HS-5 (cell line): Measurements from ENCODE around the gene MTRR.

Experiments
- DNase-seq: peaks from one replicate; pipeline ENCODE4 v3.0.0-alpha.2; 2012; ENCODE audit warnings: low read depth

The MTRR gene

DNA sequence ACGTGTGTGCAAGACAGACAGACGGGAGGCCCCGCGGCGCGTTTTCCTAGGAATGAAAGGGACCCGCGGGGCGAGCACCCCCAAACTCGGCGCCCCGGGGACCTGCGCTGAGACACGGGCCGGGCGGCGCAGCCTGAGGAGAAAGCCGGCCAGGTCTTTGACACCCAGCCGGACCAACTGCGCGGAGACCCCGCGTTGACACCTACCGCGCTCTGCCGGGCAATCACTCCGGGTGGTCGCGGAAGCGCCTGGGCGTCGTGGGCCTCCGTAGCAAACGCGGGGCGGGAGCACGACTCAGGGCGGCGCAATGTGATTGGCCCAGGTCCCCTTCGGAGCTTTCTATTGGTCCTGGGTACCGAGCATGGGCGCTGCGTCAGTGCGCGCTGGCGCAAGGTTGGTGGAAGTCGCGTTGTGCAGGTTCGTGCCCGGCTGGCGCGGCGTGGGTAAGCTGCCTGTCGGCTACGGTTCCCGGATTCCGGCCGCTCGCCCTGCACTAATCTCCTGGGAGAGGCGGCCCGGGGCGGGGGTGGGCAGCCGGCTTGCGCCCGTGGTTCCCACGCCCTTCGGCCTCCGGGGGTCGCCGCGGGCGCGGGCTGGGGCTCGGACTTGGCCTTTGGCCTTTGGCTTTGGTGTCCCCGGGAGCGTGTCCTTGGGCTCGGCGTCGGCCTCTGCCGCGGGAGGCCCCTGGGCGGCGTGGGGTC lies at the start of gene MTRR, which contains the start of gene FASTKD3:
Gene MTRR, plus strand, starts transcription at position 376 of the 701 bp plus-strand sequence. CDS start 1,647 bp downstream, outside the sequence.
Gene FASTKD3, minus strand, starts transcription at position 259 of the 701 bp plus-strand sequence. CDS start 948 bp downstream, outside the sequence.
- peak; percentile 78 for DNase-seq

DNA sequence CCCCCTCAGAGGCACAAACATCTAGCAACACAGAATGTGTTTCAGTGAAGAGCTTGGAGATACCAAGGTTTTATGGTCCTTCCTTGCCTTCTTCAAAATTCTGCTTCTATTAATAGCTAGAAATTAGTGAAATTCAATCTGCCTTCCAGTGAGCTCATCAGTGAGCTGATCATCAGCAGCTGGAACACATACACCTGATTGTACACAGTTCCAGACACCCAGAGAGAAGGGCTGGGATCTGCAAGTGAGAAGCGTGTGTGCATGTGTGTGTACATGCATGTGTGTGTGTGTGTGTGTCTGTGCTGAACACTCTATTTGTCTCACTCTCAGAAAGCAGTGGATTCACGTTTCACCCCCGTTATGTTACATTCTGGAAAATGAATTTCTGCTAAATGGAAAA lies 46.5 kb upstream of the MTRR start:
- no peak for DNase-seq

DNA sequence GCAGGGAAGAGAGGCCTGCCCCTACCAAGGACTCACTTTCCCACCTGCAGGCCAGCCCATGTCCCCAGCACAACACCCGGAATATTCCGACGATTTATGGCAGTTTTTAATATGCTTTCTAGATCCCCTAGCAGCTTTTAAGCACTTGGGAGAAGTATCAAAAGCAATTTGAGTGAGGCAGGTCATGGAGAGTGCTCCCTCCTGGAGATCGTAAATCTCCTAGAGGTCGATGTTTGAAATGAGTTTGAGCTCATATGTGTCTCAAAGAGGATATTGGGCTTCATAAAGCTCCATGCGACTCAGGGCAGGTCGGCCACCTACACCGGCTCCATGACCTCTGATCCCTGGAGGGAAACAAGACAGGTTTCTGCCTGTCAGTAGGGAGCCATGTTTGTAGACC lies 45.4 kb upstream of the MTRR start:
- DNase-seq, result no peak

DNA sequence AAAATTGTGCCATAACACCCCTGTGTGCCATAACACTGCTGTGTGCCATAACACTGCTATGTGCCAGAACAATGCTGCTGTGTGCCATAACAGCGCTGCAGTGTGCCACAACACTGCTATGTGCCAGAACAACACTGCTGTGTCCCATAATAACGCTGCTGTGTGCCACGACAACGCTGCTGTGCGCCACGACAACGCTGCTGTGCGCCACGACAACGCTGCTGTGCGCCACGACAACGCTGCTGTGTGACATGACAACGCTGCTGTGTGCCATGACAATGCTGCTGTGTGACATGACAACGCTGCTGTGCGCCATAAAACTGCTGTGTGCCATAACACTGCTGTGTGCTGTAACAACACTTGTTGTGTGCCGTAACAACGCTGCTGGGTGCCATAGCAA lies 44.0 kb upstream of the MTRR start:
- no peak for DNase-seq

DNA sequence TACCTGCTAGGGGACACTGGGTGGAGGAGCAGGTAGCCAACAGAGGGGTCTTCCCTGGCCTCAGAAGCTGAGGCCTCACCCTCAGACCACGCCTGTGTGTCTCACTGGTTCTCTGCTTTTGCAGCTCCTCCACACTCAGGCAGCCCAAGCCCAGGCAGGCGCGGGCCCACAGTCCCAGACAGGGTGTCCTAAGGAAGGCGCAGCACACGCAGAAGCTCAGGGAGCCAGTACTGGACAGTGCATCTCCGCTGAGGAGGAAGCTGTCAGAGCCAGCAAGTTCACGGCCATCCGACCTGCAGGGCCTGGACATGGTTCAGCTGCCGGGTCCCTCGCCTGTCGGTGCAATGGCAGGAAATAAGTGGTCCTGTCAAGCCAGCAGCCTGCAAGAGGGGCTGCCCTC lies 43.3 kb upstream of the MTRR start:
- no peak for DNase-seq

DNA sequence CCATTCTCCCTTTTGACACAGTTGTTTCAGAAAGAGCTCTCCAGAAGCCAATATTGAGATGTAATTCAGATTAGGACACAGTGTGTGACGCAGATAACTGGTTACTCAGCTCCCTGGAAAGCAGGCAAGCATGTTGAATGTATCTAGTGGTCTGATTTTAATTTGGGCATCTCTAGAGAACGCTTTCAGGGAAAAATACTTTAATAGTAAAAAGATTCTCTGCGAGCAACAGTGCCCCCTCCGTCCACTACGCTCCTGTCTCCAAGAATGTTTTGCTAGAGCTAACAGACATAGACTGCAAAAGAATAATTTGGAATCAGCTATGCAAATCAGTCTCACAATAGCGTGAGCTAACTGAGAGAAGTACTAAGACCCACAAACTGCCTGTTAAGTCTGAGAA lies 41.3 kb upstream of the MTRR start:
- no peak for DNase-seq

DNA sequence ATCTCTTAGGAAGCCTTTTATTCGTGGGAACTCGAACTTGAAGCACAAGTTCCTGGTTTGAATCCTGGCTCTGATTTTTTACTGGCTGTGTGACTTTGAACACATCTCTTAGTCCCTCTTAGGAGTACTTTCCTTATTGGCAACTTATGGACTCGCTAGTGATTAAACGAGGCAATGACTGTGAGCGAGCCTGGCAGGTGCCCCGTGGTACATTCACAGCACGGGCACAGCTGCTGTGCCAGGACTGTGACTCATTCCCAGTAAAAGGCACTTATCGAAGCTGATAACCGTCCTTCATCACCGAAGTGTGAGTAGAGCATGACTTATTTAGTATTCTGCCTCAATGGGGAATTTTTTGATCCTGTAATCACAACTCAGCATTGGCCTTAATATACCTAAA lies 40.7 kb upstream of the MTRR start:
- DNase-seq, result no peak

DNA sequence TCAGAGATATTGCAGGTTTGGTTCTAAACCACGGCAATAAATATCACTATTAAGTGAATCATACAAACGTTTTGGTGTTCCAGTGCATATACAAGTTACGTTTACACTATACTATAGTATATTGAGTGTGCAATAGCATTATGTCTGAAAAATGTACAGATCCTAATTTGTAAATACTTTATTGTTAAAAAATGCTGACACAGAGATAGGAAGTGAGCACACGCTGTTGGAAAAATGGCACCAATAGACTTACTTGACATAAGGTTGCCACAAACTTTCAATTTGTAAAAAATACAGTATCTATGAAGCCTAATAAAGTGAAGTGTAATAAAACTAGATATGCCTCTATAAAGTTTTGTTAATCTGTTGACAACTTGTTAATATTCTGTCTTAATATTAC lies 34.0 kb upstream of the MTRR start:
- DNase-seq, result no peak

DNA sequence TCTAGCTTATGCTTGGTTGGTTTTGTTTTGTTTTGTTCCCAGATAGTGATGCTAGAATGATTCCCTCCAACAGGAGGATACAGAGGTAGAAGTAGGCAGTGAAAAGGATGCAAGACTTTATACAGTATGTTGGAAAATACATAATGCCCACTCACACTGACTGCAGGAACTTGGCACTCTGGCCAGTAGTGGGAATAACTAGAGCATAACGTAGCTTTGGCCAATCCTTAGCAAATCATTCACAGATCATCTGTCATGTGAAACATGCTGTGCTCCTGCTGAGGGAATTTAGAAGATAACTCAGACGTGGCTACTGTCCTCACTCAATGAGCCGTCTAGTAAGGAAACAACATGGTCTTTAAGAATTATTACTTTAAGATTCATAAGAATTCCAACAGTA lies 31.5 kb upstream of the MTRR start:
- no peak for DNase-seq

DNA sequence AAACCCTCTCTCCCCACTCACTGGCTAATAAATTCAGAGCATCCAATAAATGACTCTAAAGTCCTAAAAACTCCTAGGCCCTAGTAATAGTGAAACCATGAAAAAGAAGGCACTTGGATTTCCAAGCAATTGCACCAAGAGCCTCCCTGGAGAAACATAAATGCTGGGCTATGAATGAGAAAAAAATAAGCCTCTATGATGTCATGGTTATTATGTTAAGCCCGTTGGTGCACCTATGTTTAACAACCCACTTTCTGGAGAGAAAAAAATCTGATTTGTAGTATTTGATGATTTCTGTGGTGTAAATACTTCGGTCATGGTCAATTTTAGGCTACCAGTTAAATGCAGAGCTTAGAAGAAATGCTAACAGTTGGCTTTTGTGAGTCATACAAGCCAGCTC lies 26.4 kb upstream of the MTRR start:
- DNase-seq, result no peak

DNA sequence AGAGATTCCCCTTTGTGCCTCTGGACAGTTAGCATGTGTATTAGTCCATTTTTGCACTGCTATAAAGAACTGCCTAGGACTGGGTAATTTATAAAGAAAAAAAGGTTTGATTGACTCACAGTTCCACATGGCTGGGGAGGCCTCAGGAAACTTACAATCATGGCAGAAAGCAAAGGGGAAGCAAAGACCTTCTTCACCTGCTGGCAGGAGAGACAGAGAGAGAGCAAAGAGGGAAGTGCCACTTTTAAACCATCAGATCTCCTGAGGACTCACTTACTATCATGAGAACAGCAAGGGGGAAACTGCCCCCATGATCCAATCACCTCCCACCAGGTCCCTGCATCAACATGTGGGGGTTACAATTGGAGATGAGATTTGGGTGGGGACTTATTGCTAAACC lies 24.0 kb upstream of the MTRR start:
- DNase-seq, result no peak

DNA sequence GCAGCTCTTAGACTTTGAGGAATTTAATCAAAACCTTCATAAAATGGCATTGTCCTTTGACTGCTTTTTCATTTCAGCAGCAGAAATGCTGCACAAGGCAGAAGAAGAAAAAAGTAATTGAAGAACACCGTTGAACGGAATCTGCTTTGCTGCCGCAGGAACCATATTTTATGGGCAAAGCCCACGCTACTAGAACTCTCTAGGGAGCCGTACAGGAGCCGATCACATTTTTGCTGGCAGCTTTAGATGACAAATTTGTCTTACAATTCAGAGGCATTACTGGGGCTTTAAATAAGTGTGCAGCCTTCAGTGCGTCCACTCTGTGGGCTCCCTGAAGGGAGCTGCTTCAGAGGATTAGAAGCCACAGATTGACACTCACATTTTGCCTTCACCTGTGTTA lies 23.4 kb upstream of the MTRR start:
- DNase-seq, result no peak

DNA sequence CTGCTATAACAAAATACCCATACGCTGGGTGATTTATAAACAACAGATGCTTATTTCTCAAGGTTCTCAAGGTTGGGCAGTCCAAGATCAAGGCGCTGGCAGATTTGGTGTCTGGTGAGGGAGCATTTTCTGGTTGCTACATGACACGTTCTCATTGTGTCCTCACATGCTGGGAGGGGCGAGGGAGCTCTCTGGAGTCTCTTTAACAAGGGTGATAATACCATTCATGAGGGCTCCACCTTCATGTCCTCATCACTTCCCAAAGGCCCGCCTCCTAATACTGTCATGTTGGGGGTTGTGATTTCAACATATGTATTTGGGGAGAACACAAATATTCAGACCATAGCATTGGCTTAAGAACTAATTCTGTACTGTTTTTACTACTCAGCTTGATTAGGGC lies 22.6 kb upstream of the MTRR start:
- no peak for DNase-seq

DNA sequence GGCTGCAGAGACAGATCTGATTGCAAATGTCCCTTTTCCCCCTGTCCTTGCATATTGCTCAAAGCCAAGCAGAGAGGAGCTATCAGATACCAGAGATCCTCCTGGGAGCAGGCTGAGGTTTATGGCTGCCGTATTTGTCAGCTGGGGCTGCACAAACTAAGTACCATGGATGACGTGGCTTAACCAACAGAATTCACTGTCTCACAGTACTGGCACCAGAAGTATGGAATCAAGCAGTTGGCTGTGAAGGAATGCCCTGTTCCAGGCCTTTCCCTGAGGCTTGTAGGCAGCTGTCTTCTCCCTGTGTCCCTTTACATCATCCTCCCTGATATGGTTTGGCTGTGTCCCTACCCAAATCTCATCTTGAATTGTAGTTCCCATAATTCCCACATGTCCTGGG lies 20.7 kb upstream of the MTRR start:
- DNase-seq, result no peak

DNA sequence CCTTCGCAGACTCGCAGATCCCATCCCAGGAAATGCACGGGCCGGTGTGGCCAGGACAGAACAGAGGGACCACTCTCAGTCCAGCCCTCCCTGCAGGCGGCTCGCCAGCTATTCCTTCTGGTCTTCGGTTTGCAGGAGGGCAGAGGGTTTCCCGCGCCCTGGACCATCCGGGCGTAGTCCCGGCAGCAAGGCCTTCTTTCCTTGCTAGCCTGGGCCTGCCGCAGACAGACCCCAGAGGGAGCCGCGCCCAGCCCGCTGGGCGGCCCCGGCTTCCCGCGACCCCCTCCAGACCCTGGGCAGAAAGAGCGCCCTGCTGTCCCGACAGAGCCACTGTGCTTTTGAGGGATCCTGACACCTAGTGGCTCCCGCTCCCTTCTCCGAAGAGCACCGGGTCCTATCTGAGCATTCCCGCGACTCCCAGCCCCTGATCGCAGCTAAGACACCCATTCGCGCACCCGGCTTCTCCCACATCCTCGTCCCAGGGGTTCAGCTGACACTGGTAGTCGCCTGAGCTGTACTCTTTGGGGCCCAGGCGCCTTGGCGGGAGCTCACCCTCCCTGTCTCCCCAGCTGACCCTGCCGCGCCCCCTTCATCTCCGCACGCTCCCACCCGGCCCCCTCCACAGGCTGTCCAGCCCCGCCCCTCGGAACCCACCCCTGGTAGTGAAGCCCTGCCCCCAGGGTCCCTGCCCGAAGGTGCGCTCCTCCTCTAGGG lies 19.1 kb upstream of the MTRR start:
- DNase-seq, result no peak

DNA sequence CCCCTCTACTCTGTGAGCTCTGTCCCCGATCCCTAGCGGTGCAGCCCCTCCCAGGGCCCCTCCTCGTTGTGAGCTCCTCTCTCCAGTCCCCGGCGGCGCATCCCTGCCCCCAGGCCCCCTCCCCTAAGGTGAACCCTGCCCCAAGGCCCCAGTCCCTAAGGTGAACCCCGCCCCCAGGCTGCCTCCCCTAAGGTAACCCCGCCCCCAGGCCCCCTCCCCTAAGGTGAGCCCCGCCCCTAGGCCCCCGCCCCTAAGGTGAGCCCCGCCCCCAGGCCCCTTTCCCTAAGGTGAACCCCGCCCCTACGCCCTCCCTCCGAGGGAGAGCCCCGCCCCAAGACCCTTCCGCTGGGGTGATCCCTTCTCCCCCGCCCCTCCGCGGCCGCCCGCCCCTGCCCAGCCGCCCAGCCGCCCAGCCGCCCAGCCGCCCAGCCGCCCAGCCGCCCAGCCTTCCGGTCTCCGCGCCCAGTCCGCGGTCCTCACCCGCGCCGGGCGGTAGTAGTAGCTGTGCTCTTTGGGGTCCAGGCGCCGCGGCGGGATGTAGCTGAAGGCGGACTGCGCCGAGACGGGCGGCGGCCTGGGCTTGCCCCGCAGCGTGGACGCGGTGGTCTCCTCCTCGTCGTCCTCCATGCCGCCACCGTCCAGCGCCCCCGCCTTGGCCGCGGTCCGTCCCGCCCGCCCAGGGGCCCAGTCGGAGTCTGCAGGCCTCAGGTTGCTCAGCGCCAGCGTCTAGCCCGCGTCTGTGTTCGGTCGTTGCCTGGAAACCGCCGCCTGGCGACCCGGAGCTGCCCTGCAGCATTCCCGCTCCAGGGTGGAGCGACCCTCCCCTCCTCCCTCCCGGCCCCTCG lies 18.3 kb upstream of the MTRR start, which contains the start of gene CFAP90:
Gene CFAP90, minus strand, starts transcription at position 739 of the 845 bp plus-strand sequence. Its CDS starts 112 bp downstream, at position 627.
- no peak for DNase-seq

DNA sequence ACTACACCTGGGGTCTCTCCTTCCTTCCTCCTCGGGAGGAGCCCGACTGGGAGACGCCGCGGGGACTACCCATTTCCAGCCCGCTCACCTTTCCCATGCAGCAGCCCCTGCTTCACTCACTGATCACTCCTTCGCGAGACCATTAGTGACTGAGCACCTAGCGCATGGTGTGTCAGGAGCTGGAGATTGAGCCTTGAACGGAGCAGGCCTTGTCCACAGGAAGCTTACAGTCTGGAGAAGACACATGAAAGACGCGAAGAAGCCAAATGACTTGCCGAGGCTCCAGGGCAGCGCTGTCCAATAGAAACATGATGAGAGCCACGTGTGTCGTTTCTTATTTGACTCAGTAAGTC lies 17.7 kb upstream of the MTRR start:
- no peak for DNase-seq

DNA sequence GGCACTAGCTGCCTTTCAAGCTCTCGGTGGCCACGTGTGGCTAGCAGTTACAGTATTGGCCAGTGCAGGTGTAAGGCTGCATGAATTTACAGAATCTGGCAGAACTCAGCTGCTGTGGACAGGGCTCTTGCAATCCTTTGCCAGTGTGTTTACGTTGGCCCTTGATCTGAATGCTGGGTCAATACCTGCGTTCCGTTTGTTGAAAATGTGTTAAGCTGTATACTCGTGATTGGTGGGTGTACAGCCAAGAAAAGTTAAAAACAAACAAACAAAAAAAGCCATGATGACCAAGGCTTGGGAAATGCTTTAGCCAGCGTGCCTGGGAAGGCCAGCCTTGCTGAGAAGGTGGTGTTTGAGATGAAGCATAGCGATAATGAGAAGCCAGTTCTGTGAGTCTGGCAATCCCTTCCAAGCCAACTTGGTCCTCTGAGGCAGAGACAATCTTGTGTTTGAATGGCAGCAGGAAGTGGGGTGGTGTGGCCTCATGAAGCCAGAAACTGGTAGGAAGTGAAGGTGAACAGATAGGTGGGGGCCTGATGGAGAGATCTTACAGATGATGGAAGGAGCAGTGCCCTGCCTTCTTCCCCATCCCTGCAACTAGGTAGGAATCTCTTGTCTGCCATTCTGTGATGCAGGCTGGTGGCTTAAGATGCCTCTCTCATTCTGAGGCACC lies 17.2 kb upstream of the MTRR start:
- no peak for DNase-seq

DNA sequence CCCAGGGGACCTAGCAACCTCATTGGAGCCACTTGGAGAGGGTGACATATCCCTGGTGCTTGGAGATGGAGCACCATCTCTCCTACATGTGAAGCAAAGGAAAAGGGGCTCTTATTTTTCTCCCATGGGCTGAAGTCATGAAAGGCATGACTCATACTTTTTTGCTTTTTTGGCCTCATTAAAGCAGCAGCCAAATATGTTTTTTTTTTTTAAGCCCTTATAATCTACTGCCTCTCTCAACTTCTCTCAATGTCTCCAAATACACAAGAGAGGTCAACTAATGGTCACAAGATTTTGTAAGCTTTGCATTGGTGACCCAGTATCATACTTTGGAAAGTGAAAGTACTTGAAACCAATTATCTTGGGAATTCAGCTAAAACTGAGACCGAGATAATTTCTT lies 16.4 kb upstream of the MTRR start:
- no peak for DNase-seq

DNA sequence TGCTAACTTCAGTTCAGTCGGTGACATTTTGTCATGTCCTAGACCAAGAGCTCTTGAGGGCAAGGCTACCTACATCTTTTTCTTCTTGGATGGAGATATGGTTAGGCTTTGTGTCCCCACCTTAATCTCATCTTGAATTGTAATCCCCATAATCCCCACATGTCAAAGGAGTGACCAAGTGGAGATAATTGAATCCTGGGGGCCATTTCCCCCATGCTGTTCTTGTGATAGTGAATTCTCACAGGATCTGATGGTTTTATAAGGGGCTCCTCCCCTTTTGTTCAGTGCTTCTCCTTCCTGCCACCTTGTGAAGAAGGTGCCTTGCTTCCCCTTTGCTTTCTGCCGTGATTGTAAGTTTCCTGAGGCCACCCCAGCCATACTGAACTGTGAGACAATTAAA lies 16.0 kb upstream of the MTRR start:
- no peak for DNase-seq

DNA sequence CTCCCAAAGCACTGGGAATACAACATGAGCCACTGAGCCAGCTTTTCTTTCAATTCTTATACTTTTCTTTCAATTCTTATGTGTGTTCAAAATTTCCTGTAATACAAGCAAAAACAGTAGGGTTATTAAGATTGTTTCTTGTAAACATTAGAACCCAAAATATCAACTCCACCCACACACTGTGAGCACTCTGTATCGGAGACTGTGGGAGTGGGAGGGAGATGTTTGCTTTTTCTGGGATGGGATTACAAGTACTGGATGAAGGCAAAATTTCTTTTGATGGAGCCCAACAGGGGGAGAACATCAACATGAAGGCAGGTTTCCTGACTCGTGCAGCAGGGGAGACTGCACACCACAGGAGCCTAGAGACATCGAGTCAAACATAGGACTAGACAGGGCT lies 13.3 kb upstream of the MTRR start:
- DNase-seq, result no peak

DNA sequence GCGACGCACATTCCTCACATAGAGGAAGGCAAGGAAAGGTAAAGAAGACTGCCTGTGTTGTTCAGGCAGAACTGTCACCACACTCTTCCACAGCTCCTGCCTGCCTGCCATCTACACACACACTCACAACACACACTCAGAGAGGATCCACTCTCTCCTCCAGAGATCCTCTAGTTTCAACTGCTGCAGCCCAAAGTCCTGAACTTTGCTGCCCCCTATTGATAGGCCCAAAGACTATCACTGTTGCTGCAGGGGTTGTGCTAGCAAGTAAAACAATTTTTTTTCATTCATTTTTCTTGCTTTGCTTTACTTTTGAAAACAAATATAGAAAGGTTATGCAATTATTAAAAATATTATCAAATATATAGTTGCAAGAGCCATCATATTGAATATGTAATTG lies 12.1 kb upstream of the MTRR start:
- DNase-seq, result no peak
